OCI-LY3 (cell line): ENCODE data around the gene GALT.

Experiments used
- CTCF ChIP-seq: fragments of 200-600, 300-600 bp; sonication (generic); IDR thresholded peaks from 2 replicates; pipeline ENCODE4 v1.5.1; 2014; ENCODE audit warnings: antibody characterized with exemption, low read length, low read depth
- EZH2phosphoT487 ChIP-seq: fragments of 200-600 bp; shearing (Covaris generic); IDR thresholded peaks from 2 replicates; pipeline ENCODE4 v1.6.1; 2018; ENCODE audit warnings: antibody characterized with exemption, mixed run types, low read depth

GRCh38 chr9:34634551-34635248, 11.8 kb upstream of the GALT start:
- TF ChIP-seq CTCF (no peak), EZH2phosphoT487 (no peak)
